ENCODE results near the gene MRPS22. TPM values are rescaled to one million over a fixed set of nuclear protein-coding genes. Genes with fewer than 3 reads are reported as not detected.

Gene MRPS22
- total RNA-seq (2021; fragmentation: NEBNext Ultra II Directional; extraction: Animal tissue kit (Norgen Biotek cat#: 25700)): 10 to 100 TPM; 65.8 to 74.1 (median 71.0) TPM
- long read RNA-seq, transcript MRPS22-205 (8 exons, 1,065 nt): minor isoform, 5 of 110 reads
- long read RNA-seq, transcript MRPS22-202 (8 exons, 1,099 nt): minor isoform, 9 of 110 reads
- long read RNA-seq, transcript MRPS22-201 (8 exons, 1,120 nt): major isoform, 61 of 110 reads
- long read RNA-seq, partial matches to known transcripts: 17 of 110 reads
- long read RNA-seq, other reads (novel, unspliced or antisense): 18 of 110 reads

DNA sequence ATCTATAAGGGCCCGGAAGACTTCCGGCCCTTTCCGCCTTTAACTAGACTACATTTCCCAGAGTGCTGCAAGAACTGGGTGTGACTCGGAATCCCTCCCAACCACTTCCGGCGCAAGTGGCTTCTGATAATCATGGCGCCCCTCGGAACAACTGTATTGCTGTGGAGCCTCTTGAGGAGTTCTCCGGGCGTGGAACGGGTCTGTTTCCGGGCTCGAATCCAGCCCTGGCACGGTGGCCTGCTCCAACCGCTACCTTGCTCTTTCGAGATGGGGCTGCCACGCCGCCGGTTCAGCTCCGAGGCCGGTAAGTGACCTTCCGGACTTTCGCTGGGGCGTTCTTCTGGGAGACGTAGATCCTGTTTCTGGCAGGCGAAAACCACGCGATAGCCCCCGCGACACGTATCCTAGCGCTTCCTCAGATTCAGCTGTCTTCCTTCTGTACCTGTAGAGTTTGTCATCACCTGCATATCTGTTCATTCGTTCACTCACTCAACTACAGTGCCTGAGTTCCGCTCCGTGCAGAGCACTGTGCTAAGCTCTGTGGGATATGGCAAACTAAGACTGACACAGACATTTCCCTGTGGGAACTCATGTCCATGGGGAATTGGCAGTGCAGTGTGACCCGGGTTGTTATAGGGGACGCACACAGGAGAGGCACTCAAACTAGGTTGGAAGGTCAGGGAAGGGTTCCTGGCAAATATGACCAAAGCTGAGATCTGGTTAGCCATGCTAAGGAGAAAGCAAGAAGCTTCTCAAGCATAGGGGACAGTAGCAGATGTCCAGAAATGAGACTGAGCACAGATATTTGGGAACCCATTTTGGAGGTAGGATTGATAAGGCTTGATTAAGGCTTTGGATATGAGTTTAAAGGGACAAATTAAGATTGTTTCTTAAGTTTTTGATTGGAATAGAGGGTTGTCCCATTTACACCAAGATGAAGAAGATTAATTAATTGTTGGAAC, at the start of gene MRPS22:
MRPS22 (plus strand) TSS at position 126 of the 962 bp plus-strand sequence; CDS start at position 133, 7 bp downstream.
- Mint-ChIP-seq H3K4me1 (ENCODE audit: low read depth) (peaks cover 33% of the 10 kb centered on the region), H3K36me3 (ENCODE audit: low read depth) (peaks cover under 1% of the 10 kb centered on the region; the same call in 1 of the 2 replicates), H3K4me3 (no peak within 1 kb of the TSS; the same call in 1 of the 2 replicates), H3K27me3 (ENCODE audit: insufficient read depth) (no peaks in the 10 kb centered on the region), H3K9me3 (no peaks in the 10 kb centered on the region), H3K27ac (no peak within 1 kb of the TSS)
- peak; percentile 88 for DNase-seq
- TF ChIP-seq, protein P1, sequence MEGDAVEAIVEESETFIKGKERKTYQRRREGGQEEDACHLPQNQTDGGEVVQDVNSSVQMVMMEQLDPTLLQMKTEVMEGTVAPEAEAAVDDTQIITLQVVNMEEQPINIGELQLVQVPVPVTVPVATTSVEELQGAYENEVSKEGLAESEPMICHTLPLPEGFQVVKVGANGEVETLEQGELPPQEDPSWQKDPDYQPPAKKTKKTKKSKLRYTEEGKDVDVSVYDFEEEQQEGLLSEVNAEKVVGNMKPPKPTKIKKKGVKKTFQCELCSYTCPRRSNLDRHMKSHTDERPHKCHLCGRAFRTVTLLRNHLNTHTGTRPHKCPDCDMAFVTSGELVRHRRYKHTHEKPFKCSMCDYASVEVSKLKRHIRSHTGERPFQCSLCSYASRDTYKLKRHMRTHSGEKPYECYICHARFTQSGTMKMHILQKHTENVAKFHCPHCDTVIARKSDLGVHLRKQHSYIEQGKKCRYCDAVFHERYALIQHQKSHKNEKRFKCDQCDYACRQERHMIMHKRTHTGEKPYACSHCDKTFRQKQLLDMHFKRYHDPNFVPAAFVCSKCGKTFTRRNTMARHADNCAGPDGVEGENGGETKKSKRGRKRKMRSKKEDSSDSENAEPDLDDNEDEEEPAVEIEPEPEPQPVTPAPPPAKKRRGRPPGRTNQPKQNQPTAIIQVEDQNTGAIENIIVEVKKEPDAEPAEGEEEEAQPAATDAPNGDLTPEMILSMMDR (IDR thresholded peaks at IDR 0.05): no peak

DNA sequence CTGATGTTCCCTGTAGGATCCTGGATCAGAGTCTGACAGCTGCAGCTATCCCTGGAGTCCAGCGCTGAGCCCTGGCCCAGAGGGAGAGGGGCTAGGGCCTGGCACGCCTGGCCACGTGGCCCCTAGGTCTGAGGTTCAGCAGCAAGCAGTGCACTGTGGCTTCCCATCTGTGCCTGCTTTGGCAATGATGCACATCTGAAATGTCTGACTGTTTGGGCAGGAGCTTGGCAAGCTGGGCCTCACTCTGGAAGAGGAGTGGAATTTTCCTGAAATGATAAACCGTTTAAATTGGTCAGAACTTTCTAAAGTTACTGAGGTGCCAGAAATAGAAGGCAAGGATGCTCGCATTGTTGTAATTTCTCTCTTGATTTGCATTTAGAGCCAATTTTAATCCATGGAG, 48.8 kb upstream of the MRPS22 start:
- Mint-ChIP-seq H3K9me3 (no peaks in the 10 kb centered on the region), H3K36me3 (ENCODE audit: low read depth) (peaks cover 65% of the 10 kb centered on the region), H3K4me3 (no peak overlapping the region), H3K27ac (peak overlapping the region; percentile 66), H3K4me1 (ENCODE audit: low read depth) (peaks cover 90% of the 10 kb centered on the region), H3K27me3 (ENCODE audit: insufficient read depth) (peaks cover 7% of the 10 kb centered on the region)
- DNase-seq: no peak
- TF ChIP-seq, protein P1 (IDR thresholded peaks at IDR 0.05): no peak

DNA sequence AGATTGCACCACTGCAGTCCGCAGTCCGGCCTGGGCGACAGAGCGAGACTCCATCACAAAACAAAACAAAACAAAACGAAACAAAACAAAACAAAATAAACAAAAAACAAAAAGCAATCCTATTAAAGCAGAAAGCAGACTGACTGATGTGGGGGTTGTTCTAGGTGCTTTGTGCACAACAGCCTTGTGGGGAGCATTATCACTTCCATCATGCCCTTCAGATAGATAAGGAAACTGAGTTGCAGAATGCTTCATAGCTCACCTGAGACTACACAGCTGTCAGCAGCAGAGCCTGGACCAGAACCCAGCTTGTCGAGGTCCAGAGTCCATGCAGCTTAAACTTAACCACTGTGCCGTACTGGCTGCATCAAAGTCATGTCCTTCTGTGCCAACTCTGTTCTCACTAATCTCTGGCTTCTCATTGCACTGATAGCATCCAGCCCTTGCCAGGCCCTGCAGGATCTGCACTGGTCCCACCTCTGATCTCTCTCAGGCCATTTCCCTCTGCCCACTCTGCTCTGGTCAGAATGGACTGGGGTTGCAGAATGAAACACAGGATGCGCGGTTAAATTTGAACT, 47.6 kb upstream of the MRPS22 start:
- no peak for DNase-seq
- TF ChIP-seq, protein P1 (IDR thresholded peaks at IDR 0.05): no peak
- H3K9me3 Mint-ChIP-seq: no peaks in the 10 kb centered on the region
- H3K36me3 Mint-ChIP-seq (ENCODE audit: low read depth): peaks cover 65% of the 10 kb centered on the region
- H3K4me3 Mint-ChIP-seq: no peak overlapping the region
- no peak overlapping the region for H3K27ac Mint-ChIP-seq
- peaks cover 93% of the 10 kb centered on the region for H3K4me1 Mint-ChIP-seq (ENCODE audit: low read depth)
- H3K27me3 Mint-ChIP-seq (ENCODE audit: insufficient read depth): peaks cover 7% of the 10 kb centered on the region

DNA sequence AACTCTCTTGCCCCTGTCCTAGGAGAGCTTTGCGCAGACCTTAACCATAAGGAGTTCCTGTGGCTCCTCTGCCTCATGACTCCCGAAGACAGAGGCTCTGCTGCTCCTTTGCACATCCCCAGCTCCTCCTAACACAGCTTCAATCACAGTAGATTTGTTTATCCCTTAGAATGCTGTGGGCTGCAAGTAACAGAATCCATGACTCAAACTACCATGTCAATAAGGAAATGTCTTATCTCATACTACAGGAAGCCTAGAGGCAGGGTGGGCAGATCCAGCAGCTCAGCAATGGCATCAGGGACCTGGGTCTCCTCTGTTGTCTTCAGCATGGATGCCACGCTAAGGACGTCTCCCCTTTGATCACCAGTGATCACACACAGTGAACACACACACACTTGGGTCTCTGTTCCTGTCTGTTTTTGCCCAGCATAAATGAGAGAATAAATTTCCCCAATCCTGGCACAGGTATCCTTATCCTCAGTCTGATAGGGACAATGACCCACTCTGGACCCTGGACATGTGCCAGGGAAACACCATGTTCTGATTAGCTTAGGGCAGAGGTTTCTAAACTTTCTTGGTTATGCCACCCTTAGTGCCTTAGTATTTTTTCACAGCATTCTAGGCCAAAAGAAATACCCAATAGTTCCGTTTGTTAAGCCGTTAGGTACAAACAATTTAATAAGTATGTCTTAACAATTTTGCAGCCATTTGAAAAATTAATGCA, 46.1 kb upstream of the MRPS22 start:
- H3K36me3 Mint-ChIP-seq (ENCODE audit: low read depth): peaks cover 51% of the 10 kb centered on the region
- peaks cover 93% of the 10 kb centered on the region for H3K4me1 Mint-ChIP-seq (ENCODE audit: low read depth)
- H3K27me3 Mint-ChIP-seq (ENCODE audit: insufficient read depth): peaks cover 8% of the 10 kb centered on the region
- 0 out of 2 replicates have a peak overlapping the region, but pooled peaks have one; percentile 23 for H3K4me3 Mint-ChIP-seq
- H3K9me3 Mint-ChIP-seq: no peaks in the 10 kb centered on the region
- TF ChIP-seq, protein P1 (IDR thresholded peaks at IDR 0.05): no peak
- H3K27ac Mint-ChIP-seq: peak overlapping the region; percentile 80
- peak; percentile 30 for DNase-seq

All from HFFc6 (cell line).